ENCODE results near the gene BTBD16. TPM values are rescaled to one million over a fixed set of nuclear protein-coding genes. Genes with fewer than 3 reads are reported as not detected.

Gene BTBD16
- total and polyA plus RNA-seq, 2 of the 13 experiments (the other 11 are each of a cell fraction or from before 2014, with no cell fraction given), result 5.0 to 11.9 TPM

DNA sequence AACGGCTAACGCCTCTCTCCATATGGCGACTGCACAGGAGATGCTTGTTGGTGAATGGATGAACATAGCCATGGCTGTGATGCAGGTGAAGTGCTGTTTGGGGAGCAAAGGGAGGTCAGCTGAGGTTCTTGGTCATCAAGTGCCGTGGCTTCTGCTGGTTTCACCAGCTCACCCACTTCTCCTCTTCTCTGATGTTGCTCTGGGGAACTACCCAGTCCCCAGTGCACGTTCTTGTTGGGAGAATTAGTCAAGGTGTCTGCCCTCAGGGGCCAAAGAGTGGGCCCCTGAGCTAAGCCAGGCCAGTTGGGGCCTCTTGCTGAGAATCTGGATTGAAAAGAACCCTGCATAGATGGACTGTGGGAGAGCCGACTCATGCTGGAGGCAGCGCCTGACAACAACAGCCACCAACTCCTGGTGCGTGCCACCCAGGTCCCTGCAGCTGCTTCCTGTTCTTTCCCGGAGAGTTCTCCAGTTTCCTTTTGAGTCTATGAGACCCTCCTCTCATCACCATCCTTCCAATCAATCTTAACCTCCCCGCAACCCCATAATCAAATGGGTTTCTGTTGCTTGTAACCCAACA, 3.0 kb downstream of the BTBD16 start:
- Histone ChIP-seq H3K36me3 (replicated peaks in 1 of 2; ENCODE audit: control insufficient read depth in 1 of 2, insufficient read depth in 2 of 2, low read length in 2 of 2) (no peaks in the 10 kb centered on the region), H3K79me2 (ENCODE audit: insufficient read depth, low read length) (no peaks in the 10 kb centered on the region), H3K27me3 (ENCODE audit: control insufficient read depth in 1 of 2, insufficient read depth in 2 of 2, low read length in 2 of 2) (no peaks in the 10 kb centered on the region; a peak in 1 of 5 replicates), H3K4me2 (ENCODE audit: low read depth, low read length) (no peak overlapping the region), H3K4me1 (ENCODE audit: insufficient read depth, low read length) (peaks cover 12% of the 10 kb centered on the region), H3K9ac (ENCODE audit: insufficient read depth, low read depth, low read length) (no peak overlapping the region), H3K9me3 (ENCODE audit: low read length) (no peaks in the 10 kb centered on the region), H3K4me3 (replicated peaks in 1 of 3; ENCODE audit: insufficient read depth in 1 of 3, low read depth in 2 of 3, low read length in 3 of 3) (no peak overlapping the region), H3K27ac (ENCODE audit: extremely low read length, insufficient read depth, low read length) (no peak overlapping the region), H2AFZ (ENCODE audit: low read length) (no peak overlapping the region), H4K20me1 (ENCODE audit: insufficient read depth, low read length) (no peaks in the 10 kb centered on the region)
- ChIA-PET CTCF (ENCODE audit: low intra/inter-chr PET ratio, low total read pairs) (no interaction called here), POLR2A (no interaction called here)
- no peak for FAIRE-seq
- BruUV-seq (replicated peaks), result no TSS peak
- WGBS (ENCODE audit: low lambda C conversion rate), result 79% methylated on average over 8 of the region's 10 CpGs
- ATAC-seq, result no peak
- no peak for DNase-seq (ENCODE audit: low spot score)
- intact Hi-C loops (cut with micrococcal nuclease; ENCODE audit: unreplicated experiment) (no loop called here), in situ Hi-C loops (cut with HindIII; ENCODE audit: extremely low pct_ligation_motif_present, low pct_unique_long_range_greater_than_20kb) (no loop called here)
- TF ChIP-seq, protein P1, sequence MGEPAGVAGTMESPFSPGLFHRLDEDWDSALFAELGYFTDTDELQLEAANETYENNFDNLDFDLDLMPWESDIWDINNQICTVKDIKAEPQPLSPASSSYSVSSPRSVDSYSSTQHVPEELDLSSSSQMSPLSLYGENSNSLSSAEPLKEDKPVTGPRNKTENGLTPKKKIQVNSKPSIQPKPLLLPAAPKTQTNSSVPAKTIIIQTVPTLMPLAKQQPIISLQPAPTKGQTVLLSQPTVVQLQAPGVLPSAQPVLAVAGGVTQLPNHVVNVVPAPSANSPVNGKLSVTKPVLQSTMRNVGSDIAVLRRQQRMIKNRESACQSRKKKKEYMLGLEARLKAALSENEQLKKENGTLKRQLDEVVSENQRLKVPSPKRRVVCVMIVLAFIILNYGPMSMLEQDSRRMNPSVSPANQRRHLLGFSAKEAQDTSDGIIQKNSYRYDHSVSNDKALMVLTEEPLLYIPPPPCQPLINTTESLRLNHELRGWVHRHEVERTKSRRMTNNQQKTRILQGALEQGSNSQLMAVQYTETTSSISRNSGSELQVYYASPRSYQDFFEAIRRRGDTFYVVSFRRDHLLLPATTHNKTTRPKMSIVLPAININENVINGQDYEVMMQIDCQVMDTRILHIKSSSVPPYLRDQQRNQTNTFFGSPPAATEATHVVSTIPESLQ (CRISPR knock-in tag; conservative IDR thresholded peaks at IDR 0.05), result no peak
- no peak for TF ChIP-seq PHF5A (CRISPR knock-in tag; IDR thresholded peaks at IDR 0.05; ENCODE audit: low read depth, unreplicated experiment)
- no peak for TF ChIP-seq NCOA1 (CRISPR knock-in tag; IDR thresholded peaks at IDR 0.05)
- TF ChIP-seq HNF4G (IDR thresholded peaks at IDR 0.05; ENCODE audit: borderline replicate concordance, low read depth, low read length), result no peak
- TF ChIP-seq HNF4G (CRISPR knock-in tag; IDR thresholded peaks at IDR 0.05; ENCODE audit: borderline replicate concordance, low read depth), result no peak
- no peak for TF ChIP-seq DPF2 (CRISPR knock-in tag; IDR thresholded peaks at IDR 0.05; ENCODE audit: borderline replicate concordance, low read depth)
- TF ChIP-seq, protein P2, sequence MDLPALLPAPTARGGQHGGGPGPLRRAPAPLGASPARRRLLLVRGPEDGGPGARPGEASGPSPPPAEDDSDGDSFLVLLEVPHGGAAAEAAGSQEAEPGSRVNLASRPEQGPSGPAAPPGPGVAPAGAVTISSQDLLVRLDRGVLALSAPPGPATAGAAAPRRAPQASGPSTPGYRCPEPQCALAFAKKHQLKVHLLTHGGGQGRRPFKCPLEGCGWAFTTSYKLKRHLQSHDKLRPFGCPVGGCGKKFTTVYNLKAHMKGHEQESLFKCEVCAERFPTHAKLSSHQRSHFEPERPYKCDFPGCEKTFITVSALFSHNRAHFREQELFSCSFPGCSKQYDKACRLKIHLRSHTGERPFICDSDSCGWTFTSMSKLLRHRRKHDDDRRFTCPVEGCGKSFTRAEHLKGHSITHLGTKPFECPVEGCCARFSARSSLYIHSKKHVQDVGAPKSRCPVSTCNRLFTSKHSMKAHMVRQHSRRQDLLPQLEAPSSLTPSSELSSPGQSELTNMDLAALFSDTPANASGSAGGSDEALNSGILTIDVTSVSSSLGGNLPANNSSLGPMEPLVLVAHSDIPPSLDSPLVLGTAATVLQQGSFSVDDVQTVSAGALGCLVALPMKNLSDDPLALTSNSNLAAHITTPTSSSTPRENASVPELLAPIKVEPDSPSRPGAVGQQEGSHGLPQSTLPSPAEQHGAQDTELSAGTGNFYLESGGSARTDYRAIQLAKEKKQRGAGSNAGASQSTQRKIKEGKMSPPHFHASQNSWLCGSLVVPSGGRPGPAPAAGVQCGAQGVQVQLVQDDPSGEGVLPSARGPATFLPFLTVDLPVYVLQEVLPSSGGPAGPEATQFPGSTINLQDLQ (CRISPR knock-in tag; IDR thresholded peaks at IDR 0.05), result no peak
- TF ChIP-seq ZNF557 (CRISPR knock-in tag; IDR thresholded peaks at IDR 0.05), result no peak
- TF ChIP-seq, protein P3, sequence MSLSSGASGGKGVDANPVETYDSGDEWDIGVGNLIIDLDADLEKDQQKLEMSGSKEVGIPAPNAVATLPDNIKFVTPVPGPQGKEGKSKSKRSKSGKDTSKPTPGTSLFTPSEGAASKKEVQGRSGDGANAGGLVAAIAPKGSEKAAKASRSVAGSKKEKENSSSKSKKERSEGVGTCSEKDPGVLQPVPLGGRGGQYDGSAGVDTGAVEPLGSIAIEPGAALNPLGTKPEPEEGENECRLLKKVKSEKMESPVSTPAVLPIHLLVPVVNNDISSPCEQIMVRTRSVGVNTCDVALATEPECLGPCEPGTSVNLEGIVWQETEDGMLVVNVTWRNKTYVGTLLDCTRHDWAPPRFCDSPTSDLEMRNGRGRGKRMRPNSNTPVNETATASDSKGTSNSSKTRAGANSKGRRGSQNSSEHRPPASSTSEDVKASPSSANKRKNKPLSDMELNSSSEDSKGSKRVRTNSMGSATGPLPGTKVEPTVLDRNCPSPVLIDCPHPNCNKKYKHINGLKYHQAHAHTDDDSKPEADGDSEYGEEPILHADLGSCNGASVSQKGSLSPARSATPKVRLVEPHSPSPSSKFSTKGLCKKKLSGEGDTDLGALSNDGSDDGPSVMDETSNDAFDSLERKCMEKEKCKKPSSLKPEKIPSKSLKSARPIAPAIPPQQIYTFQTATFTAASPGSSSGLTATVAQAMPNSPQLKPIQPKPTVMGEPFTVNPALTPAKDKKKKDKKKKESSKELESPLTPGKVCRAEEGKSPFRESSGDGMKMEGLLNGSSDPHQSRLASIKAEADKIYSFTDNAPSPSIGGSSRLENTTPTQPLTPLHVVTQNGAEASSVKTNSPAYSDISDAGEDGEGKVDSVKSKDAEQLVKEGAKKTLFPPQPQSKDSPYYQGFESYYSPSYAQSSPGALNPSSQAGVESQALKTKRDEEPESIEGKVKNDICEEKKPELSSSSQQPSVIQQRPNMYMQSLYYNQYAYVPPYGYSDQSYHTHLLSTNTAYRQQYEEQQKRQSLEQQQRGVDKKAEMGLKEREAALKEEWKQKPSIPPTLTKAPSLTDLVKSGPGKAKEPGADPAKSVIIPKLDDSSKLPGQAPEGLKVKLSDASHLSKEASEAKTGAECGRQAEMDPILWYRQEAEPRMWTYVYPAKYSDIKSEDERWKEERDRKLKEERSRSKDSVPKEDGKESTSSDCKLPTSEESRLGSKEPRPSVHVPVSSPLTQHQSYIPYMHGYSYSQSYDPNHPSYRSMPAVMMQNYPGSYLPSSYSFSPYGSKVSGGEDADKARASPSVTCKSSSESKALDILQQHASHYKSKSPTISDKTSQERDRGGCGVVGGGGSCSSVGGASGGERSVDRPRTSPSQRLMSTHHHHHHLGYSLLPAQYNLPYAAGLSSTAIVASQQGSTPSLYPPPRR (CRISPR knock-in tag; IDR thresholded peaks at IDR 0.05; ENCODE audit: borderline replicate concordance), result no peak
- TF ChIP-seq, protein P4, sequence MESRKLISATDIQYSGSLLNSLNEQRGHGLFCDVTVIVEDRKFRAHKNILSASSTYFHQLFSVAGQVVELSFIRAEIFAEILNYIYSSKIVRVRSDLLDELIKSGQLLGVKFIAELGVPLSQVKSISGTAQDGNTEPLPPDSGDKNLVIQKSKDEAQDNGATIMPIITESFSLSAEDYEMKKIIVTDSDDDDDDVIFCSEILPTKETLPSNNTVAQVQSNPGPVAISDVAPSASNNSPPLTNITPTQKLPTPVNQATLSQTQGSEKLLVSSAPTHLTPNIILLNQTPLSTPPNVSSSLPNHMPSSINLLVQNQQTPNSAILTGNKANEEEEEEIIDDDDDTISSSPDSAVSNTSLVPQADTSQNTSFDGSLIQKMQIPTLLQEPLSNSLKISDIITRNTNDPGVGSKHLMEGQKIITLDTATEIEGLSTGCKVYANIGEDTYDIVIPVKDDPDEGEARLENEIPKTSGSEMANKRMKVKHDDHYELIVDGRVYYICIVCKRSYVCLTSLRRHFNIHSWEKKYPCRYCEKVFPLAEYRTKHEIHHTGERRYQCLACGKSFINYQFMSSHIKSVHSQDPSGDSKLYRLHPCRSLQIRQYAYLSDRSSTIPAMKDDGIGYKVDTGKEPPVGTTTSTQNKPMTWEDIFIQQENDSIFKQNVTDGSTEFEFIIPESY (CRISPR knock-in tag; IDR thresholded peaks at IDR 0.05), result no peak

Data from HepG2 (cell line).